Peyer's patch (tissue), 4 donors: ENCODE results near the gene TP53BP1.

Experiments used
- CTCF ChIP-seq, 6 experiments: fragments of 450-650 bp in 4 of 6; fragments of 200-600 bp in 2 of 6; sonication (generic) in 1 of 6; IDR thresholded peaks; one replicate each; pipeline ENCODE4 v1.5.1; 2017 to 2019; ENCODE audit warnings: antibody characterized with exemption in 6 of 6, mild to moderate bottlenecking in 3 of 6, moderate library complexity in 1 of 6
- POLR2A ChIP-seq, 2 donors: fragments of 450-650 bp; IDR thresholded peaks; one replicate each; pipeline ENCODE4 v1.5.1; 2017; ENCODE audit warnings: antibody characterized with exemption in 2 of 2, mild to moderate bottlenecking in 2 of 2, moderate library complexity in 2 of 2

GRCh38 chr15:43469867-43470266, 23.1 kb downstream of the TP53BP1 start:
- TF ChIP-seq CTCF (IDR thresholded peaks at IDR 0.05) (no peak), POLR2A (IDR thresholded peaks at IDR 0.05) (no peak)
